Smooth muscle cell of trachea (primary cell): ENCODE results near the gene RAB33A. TPM values are rescaled to one million over a fixed set of nuclear protein-coding genes. Genes with fewer than 3 reads are reported as not detected.

ENCODE experiments used
- total RNA-seq: library from RNA; depleted of rRNA; stranded (reverse); fragments of >200 nt; gene quantifications from 2 replicates; pipeline ENCODE4 v1.2.1, GENCODE V29; 2014

RAB33A gene
- total RNA-seq = 1.3 and 3.8 TPM in 2 replicates

GRCh38 chrX:130171446-130172126 is at the start of gene RAB33A:
RAB33A (plus strand) TSS chrX:130171962; CDS start chrX:130172063, 101 bp downstream.

GRCh38 chrX:130165703-130166502 is 5.9 kb upstream of the RAB33A start, which contains the start of gene AIFM1:
AIFM1 (minus strand) TSS chrX:130165841; CDS start chrX:130165656, 185 bp downstream.

Other genes with a start within 250 kb of the RAB33A start
- gene BCORL1, start 189.3 kb upstream of the RAB33A start, total RNA-seq = 2.5 and 4.2 TPM in 2 replicates
- 9.7 and 14.1 TPM in 2 replicates for gene ELF4, start 61.5 kb upstream of the RAB33A start, total RNA-seq
- 16.7 and 23.9 TPM in 2 replicates for gene AIFM1, start 6.1 kb upstream of the RAB33A start, total RNA-seq
- gene ZNF280C, start 96.9 kb downstream of the RAB33A start, total RNA-seq = 3.6 and 4.8 TPM in 2 replicates
- 9.3 and 18.0 TPM in 2 replicates for gene SLC25A14, start 168.0 kb downstream of the RAB33A start, total RNA-seq
- not detected in 2 replicates for gene GPR119, start 213.7 kb downstream of the RAB33A start, total RNA-seq
- 20.5 and 23.9 TPM in 2 replicates for gene RBMX2, start 230.0 kb downstream of the RAB33A start, total RNA-seq